HepG2 (cell line): ENCODE results near the gene HSD17B8. TPM values are rescaled to one million over a fixed set of nuclear protein-coding genes. Genes with fewer than 3 reads are reported as not detected.

Source experiments
- ARNTL ChIP-seq: sonication (generic); formaldehyde crosslinking; IDR thresholded peaks from 2 replicates; pipeline ENCODE4 v1.4.0; 2020; ENCODE audit warnings: mild to moderate bottlenecking, missing genetic modification reagents
- BCL6 ChIP-seq: IDR thresholded peaks from 2 replicates; pipeline ENCODE4 v1.6.1; 2016; ENCODE audit warnings: missing genetic modification reagents, missing compliant biosample characterization
- FOXP4 ChIP-seq: sonication (generic); formaldehyde crosslinking; IDR thresholded peaks from 2 replicates; pipeline ENCODE4 v1.4.0; 2020; ENCODE audit warnings: missing genetic modification reagents
- GLI4 ChIP-seq: sonication (generic); formaldehyde crosslinking; IDR thresholded peaks from 2 replicates; pipeline ENCODE4 v1.5.1; 2020; ENCODE audit warnings: missing genetic modification reagents, mild to moderate bottlenecking, moderate library complexity, borderline replicate concordance
- HBP1 ChIP-seq: IDR thresholded peaks from 2 replicates; pipeline ENCODE4 v1.6.1; 2016; ENCODE audit warnings: low read depth, control low read depth
- MED8 ChIP-seq: sonication (generic); formaldehyde crosslinking; IDR thresholded peaks from 2 replicates; pipeline ENCODE4 v1.8.1; 2023; ENCODE audit warnings: mild to moderate bottlenecking, missing genetic modification reagents; ENCODE audit not compliant: insufficient replicate concordance
- RBM22 ChIP-seq: fragments of 200-400 bp; formaldehyde crosslinking; optimal IDR thresholded peaks from 2 replicates; pipeline ENCODE3; 2017; ENCODE audit warnings: mild to moderate bottlenecking, low read length, moderate library complexity
- SNAPC5 ChIP-seq: sonication (generic); formaldehyde crosslinking; IDR thresholded peaks from 2 replicates; pipeline ENCODE4 v1.8.1; 2023; ENCODE audit warnings: mild to moderate bottlenecking, missing genetic modification reagents, borderline replicate concordance
- SP5 ChIP-seq: IDR thresholded peaks from 2 replicates; pipeline ENCODE4 v1.6.1; 2016; ENCODE audit warnings: low read depth, borderline replicate concordance
- TMF1 ChIP-seq: sonication (generic); formaldehyde crosslinking; IDR thresholded peaks from 2 replicates; pipeline ENCODE4 v1.8.1; 2022; ENCODE audit warnings: low read depth, missing genetic modification reagents
- ZMYM3 ChIP-seq: sonication (generic); formaldehyde crosslinking; IDR thresholded peaks from 2 replicates; pipeline ENCODE4 v1.5.1; 2020; ENCODE audit warnings: mild to moderate bottlenecking, missing genetic modification reagents
- ZNF589 ChIP-seq: sonication (generic); formaldehyde crosslinking; conservative IDR thresholded peaks from 2 replicates; pipeline ENCODE4 v1.8.0; 2022; ENCODE audit warnings: mild to moderate bottlenecking, moderate library complexity, missing genetic modification reagents
- ZNF772 ChIP-seq: sonication (generic); formaldehyde crosslinking; IDR thresholded peaks from 2 replicates; pipeline ENCODE4 v1.5.0; 2020; ENCODE audit warnings: mild to moderate bottlenecking, missing genetic modification reagents
- ZNF878 ChIP-seq: sonication (generic); formaldehyde crosslinking; IDR thresholded peaks from 2 replicates; pipeline ENCODE4 v1.8.1; 2023; ENCODE audit warnings: mild to moderate bottlenecking, missing genetic modification reagents, moderate library complexity
- polyA plus RNA-seq, 8 experiments: library from polyadenylated mRNA; depleted of rRNA in 3 of 8; stranded (reverse) in 7 of 8; unstranded in 1 of 8; fragments of >200 nt; fragmentation: Illumina TruSeq in 4 of 8; extraction: Trizol in 4 of 8; gene quantifications; 2 replicates each; pipeline versions ENCODE4 v1.2.1 to v1.2.3, GENCODE V29; 2011 to 2016; ENCODE audit warnings: low read depth in 4 of 8, missing spikeins in 1 of 8, mixed read lengths in 1 of 8; ENCODE audit not compliant: insufficient read depth in 1 of 8
- total RNA-seq, 5 experiments: library from RNA; depleted of rRNA; stranded (reverse); fragments of >200 nt; fragmentation: Illumina TruSeq; extraction: Trizol; gene quantifications; 2 replicates each; pipeline ENCODE4 v1.2.3, GENCODE V29; 2016; ENCODE audit warnings: low read depth in 1 of 5
- TF ChIP-seq, protein P1 (sequence below): sonication (generic); formaldehyde crosslinking; IDR thresholded peaks from 2 replicates; pipeline ENCODE4 v1.4.0; 2020; ENCODE audit warnings: mild to moderate bottlenecking, missing genetic modification reagents

HSD17B8 gene
- total and polyA plus RNA-seq, 2 of the 13 experiments (the other 11 are each of a cell fraction or from before 2014, with no cell fraction given), result 12.6 to 20.1 TPM

DNA sequence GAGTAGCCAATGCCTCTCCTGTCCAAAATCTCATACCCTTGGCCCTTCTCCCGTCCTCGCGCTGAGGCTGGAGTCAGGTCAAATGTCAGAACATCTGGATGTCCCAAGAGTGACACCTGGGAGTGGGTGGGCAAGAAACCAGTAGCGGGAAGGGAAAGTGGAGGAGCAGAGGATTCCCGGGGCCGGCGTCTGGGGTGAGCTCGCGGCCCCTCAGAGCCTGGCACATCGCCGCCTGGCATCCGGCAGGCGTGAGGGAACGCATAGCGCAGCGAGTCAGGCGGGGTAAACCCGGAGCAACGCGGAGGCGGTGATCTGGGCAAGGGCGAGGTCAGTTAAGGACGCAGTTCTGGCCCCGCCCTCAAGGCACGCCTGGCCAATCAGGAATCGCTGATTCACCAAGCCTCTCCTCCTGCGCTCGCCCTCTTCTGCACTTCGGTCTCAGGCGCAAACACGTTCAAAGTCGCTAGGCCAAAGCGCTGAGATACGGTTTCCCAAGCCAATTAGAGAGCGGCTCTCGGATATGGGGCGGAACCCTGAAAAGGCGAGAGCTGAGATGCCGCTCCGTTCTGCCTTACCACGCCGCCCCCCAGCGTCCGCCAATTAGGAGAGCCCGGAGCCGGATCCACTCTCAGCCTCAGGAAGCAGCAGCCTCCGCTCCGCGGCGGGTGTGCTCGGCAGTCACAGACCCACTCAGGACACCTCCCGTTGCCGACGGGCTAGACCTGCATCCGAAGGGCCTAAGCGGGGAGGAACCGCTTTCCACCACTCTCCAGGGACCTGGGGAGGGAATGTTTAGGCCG, 44.7 kb downstream of the HSD17B8 start (continued):
- TF ChIP-seq FOXP4 (no peak), GLI4 (CRISPR knock-in tag) (no peak), TMF1 (CRISPR knock-in tag) (peak; percentile 91), ARNTL (CRISPR knock-in tag) (peak; percentile 31; the same call in 1 of the 2 replicates), SNAPC5 (no peak), MED8 (peak; percentile 18), ZNF589 (no peak), BCL6 (peak; percentile 35; the same call in 1 of the 2 replicates), ZNF878 (CRISPR knock-in tag) (no peak), SP5 (CRISPR knock-in tag) (peak; percentile 71), ZNF772 (CRISPR knock-in tag) (peak; percentile 94), HBP1 (CRISPR knock-in tag) (peak; percentile 74; the same call in 1 of the 2 replicates), RBM22 (peak; percentile 58), ZMYM3 (peak; percentile 24; the same call in 1 of the 2 replicates)
- TF ChIP-seq, protein P1, sequence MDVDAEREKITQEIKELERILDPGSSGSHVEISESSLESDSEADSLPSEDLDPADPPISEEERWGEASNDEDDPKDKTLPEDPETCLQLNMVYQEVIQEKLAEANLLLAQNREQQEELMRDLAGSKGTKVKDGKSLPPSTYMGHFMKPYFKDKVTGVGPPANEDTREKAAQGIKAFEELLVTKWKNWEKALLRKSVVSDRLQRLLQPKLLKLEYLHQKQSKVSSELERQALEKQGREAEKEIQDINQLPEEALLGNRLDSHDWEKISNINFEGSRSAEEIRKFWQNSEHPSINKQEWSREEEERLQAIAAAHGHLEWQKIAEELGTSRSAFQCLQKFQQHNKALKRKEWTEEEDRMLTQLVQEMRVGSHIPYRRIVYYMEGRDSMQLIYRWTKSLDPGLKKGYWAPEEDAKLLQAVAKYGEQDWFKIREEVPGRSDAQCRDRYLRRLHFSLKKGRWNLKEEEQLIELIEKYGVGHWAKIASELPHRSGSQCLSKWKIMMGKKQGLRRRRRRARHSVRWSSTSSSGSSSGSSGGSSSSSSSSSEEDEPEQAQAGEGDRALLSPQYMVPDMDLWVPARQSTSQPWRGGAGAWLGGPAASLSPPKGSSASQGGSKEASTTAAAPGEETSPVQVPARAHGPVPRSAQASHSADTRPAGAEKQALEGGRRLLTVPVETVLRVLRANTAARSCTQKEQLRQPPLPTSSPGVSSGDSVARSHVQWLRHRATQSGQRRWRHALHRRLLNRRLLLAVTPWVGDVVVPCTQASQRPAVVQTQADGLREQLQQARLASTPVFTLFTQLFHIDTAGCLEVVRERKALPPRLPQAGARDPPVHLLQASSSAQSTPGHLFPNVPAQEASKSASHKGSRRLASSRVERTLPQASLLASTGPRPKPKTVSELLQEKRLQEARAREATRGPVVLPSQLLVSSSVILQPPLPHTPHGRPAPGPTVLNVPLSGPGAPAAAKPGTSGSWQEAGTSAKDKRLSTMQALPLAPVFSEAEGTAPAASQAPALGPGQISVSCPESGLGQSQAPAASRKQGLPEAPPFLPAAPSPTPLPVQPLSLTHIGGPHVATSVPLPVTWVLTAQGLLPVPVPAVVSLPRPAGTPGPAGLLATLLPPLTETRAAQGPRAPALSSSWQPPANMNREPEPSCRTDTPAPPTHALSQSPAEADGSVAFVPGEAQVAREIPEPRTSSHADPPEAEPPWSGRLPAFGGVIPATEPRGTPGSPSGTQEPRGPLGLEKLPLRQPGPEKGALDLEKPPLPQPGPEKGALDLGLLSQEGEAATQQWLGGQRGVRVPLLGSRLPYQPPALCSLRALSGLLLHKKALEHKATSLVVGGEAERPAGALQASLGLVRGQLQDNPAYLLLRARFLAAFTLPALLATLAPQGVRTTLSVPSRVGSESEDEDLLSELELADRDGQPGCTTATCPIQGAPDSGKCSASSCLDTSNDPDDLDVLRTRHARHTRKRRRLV (CRISPR knock-in tag), result 0 out of 2 replicates have a peak, but pooled peaks have one; percentile 66
